Testis (tissue), 3 donors: ENCODE measurements around the gene SMAD7. TPM values are rescaled to one million over a fixed set of nuclear protein-coding genes. Genes with fewer than 3 reads are reported as not detected.
A peak's percentile ranks its signal among the peaks of the same experiment; 100 is the strongest.

Experiments used
- DNase-seq: peaks from one replicate; pipeline ENCODE4 v3.0.0-alpha.2; 2019
- H3K27ac ChIP-seq, 2 donors: fragments of 200-600 bp; sonication (generic); one replicate each; pipeline ENCODE4 v1.5.1; 2019
- H3K27me3 ChIP-seq: fragments of 200-600 bp; sonication (generic); one replicate; pipeline ENCODE4 v1.5.1; 2019
- H3K36me3 ChIP-seq: fragments of 200-600 bp; sonication (generic); one replicate; pipeline ENCODE4 v1.5.1; 2017; ENCODE audit warnings: low read depth; ENCODE audit errors: missing control alignments
- H3K4me1 ChIP-seq: fragments of 200-600 bp; sonication (generic); one replicate; pipeline ENCODE4 v1.5.1; 2019
- H3K4me3 ChIP-seq, 2 donors: fragments of 200-600 bp; sonication (generic); one replicate each; pipeline ENCODE4 v1.5.1; 2017 to 2019
- H3K9me3 ChIP-seq: fragments of 200-600 bp; sonication (generic); one replicate; pipeline ENCODE4 v1.5.1; 2017
- POLR2A ChIP-seq: fragments of 450-650 bp; IDR thresholded peaks from one replicate; pipeline ENCODE4 v1.6.1; 2017; ENCODE audit warnings: antibody characterized with exemption, mild to moderate bottlenecking, moderate library complexity
- WGBS, 2 donors: methylation state at CpG; one replicate each; pipeline ENCODE4 v1.1.5; 2018; 5-methylcytosine and 5-hydroxymethylcytosine counted together
- intact Hi-C: fragments of 100-400 bp; cut with DNase I; formaldehyde crosslinking; loops from one replicate; pipeline ENCODE4 v1.15.1; 2023; ENCODE audit warnings: low total_unique reads
- polyA plus RNA-seq: library from polyadenylated mRNA; stranded (reverse); fragments of 350-450 nt; fragmentation: Illumina TruSeq; extraction: RNeasy Lipid Tissue Mini Kit (QIAGEN cat#74804); gene quantifications from one replicate; pipeline ENCODE4 v1.2.3, GENCODE V29; 2014; ENCODE audit warnings: low read depth, low replicate concordance; ENCODE audit not compliant: insufficient read depth
- total RNA-seq, 2 donors: library from RNA; depleted of rRNA; stranded (reverse); fragments of >200 nt; gene quantifications; one replicate each; pipeline ENCODE4 v1.2.3, GENCODE V29; 2016
- TF ChIP-seq, protein P1 (sequence below), 3 experiments: fragments of 450-650 bp in 2 of 3; fragments of 200-600 bp in 1 of 3; sonication (generic) in 1 of 3; IDR thresholded peaks; one replicate each; pipeline ENCODE4 v1.5.1; 2016 to 2019; ENCODE audit warnings: antibody characterized with exemption in 3 of 3, mild to moderate bottlenecking in 2 of 3, moderate library complexity in 1 of 3

Gene SMAD7
- total and polyA plus RNA-seq, 3 donors from 2014 or later, result 7.5 to 14.6 (median 9.8) TPM

DNA sequence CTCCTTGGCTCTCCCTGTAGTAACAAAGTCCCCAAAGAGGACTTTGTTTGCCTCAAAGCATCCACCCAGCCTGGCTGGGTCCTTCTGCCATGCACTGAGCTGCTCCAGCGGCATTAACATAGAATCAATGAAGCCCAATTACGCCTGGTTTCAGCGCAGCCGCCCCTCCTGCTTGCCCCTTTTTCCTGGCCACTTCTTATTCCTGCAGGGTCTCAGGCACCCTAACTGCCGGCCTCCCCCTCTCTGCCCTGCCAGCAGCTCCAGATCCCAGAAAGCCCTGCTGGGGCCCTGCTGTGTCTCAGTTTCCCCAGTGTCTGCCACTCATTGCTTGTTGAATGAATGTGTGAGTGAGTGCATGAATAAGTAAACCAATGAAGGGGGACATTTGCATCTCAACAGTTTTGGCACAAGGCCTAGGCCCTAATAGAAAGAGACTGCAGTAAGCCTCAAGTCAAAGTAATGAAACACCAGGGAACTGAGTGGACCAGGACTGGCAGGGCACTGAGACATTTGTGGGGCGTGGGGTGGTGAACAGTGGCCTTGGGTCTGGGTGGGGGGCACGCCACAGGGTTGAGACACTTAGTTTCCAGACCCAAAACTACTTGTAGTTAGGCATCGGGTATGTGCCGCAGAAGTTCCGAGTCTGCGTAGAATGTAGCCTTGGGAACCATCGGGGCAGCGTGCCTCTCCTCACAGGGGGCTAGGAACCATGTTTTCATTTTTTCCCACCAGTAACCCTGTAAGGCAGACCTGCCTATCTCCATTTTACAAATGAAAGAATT, 60.6 kb downstream of the SMAD7 start:
- Histone ChIP-seq H3K9me3 (no peaks in the 10 kb centered on the region), H3K27ac (no peak overlapping the region), H3K36me3 (no peaks in the 10 kb centered on the region), H3K27me3 (no peaks in the 10 kb centered on the region), H3K4me1 (peaks cover 6% of the 10 kb centered on the region), H3K4me3 (no peak overlapping the region)
- TF ChIP-seq, protein P1, sequence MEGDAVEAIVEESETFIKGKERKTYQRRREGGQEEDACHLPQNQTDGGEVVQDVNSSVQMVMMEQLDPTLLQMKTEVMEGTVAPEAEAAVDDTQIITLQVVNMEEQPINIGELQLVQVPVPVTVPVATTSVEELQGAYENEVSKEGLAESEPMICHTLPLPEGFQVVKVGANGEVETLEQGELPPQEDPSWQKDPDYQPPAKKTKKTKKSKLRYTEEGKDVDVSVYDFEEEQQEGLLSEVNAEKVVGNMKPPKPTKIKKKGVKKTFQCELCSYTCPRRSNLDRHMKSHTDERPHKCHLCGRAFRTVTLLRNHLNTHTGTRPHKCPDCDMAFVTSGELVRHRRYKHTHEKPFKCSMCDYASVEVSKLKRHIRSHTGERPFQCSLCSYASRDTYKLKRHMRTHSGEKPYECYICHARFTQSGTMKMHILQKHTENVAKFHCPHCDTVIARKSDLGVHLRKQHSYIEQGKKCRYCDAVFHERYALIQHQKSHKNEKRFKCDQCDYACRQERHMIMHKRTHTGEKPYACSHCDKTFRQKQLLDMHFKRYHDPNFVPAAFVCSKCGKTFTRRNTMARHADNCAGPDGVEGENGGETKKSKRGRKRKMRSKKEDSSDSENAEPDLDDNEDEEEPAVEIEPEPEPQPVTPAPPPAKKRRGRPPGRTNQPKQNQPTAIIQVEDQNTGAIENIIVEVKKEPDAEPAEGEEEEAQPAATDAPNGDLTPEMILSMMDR (IDR thresholded peaks at IDR 0.05), result no peak
- no peak for TF ChIP-seq POLR2A
- intact Hi-C loops, result no loop called here
- WGBS, 2 donors, result 93 to 94% methylated on average over 12 to 13 of the region's 13 CpGs
- no peak for DNase-seq

GRCh38 chr18:48889115-48889941, 61.4 kb downstream of the SMAD7 start:
- WGBS, 2 donors, result 53 to 65% methylated on average over 3 to 18 of the region's 18 CpGs
- H3K4me1 ChIP-seq, result peaks cover 6% of the 10 kb centered on the region

DNA sequence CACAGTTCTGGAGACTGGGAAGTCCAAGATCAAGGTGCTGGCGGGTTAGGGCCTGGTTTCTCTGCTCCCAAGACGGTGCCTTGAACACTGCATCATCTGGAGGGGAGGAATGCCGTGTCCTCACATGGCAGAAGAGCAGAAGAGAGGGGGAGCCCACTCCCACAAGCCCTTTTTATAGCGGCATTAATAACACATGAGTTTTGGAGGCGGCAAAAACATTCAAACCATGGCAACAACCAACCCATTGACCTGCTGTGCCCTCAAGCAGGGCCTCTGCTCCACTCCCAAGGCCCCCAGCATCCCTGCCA, 62.0 kb downstream of the SMAD7 start:
- no peaks in the 10 kb centered on the region for H3K36me3 ChIP-seq
- no peaks in the 10 kb centered on the region for H3K9me3 ChIP-seq
- no peak overlapping the region for H3K27ac ChIP-seq
- 84 to 96% methylated on average over 3 to 5 of the region's 5 CpGs for WGBS, 2 donors
- intact Hi-C loops, result no loop called here
- no peak for DNase-seq
- TF ChIP-seq, protein P1 (IDR thresholded peaks at IDR 0.05), result no peak
- TF ChIP-seq POLR2A, result no peak
- H3K27me3 ChIP-seq, result no peaks in the 10 kb centered on the region
- H3K4me1 ChIP-seq, result peaks cover 6% of the 10 kb centered on the region
- no peak overlapping the region for H3K4me3 ChIP-seq

More at GRCh38 chr18:48889115-48889941, 61.4 kb downstream of the SMAD7 start:
- no peak overlapping the region for H3K27ac ChIP-seq
- H3K4me3 ChIP-seq, result no peak overlapping the region
- TF ChIP-seq, protein P1 (IDR thresholded peaks at IDR 0.05), result no peak
- TF ChIP-seq POLR2A, result no peak
- H3K9me3 ChIP-seq, result no peaks in the 10 kb centered on the region
- DNase-seq, result peak; percentile 68
- H3K36me3 ChIP-seq, result no peaks in the 10 kb centered on the region
- H3K27me3 ChIP-seq, result no peaks in the 10 kb centered on the region
- intact Hi-C loops, result no loop called here

DNA sequence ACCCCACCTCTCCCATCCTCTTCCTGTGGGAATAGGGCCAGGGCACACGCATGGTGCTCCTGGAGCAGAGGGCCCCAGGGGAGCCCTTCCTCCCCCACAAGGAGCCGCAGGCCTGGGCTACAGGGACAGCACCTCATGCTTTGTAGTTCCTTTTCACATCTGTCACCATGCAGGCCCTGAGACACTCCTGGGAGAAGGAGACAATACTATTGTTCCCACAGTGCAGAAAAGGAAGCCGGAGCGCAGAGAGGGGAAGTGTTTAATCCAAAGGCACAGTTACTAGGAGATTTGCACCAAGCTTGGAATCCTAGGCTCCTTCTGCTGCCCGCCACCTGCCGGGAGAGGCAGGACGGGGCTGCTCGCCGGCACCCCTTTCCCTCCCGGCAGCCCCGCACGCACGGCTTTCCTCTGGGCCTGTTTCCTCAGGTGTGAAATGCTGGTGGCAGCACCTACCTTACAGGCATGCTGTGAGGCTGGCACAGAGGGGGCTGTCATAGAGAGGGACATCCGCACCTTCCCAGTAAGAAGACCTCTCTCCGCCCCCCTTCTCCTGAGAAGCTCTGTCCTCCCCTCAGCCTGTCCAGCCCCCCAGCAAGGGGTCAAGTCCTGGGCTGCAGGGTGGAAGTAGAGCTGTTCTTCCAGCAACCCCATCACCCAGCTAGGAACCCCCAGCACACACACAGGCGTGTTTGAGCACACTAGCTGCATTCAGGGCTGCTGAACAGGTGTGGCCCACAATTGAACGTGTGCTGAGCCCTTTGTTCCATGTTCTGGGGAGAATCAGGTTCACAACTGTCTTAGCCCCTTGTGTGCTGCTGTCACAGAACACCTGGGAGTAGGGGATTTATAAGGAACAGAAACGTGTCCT, 62.6 kb downstream of the SMAD7 start:
- H3K27ac ChIP-seq, result no peak overlapping the region
- H3K4me1 ChIP-seq, result peaks cover 6% of the 10 kb centered on the region
- intact Hi-C loops, result no loop called here
- H3K27me3 ChIP-seq, result no peaks in the 10 kb centered on the region
- no peaks in the 10 kb centered on the region for H3K36me3 ChIP-seq
- no peak overlapping the region for H3K4me3 ChIP-seq
- no peaks in the 10 kb centered on the region for H3K9me3 ChIP-seq
- TF ChIP-seq POLR2A, result no peak
- TF ChIP-seq, protein P1 (IDR thresholded peaks at IDR 0.05), result no peak
- DNase-seq, result no peak
- 91 to 92% methylated on average over 16 to 18 of the region's 18 CpGs for WGBS, 2 donors
